SIG-M5 (cell line): Measurements from ENCODE around the gene CACNB4.
"Not testable (repeated sequence)": the region's sequence is repeated elsewhere in the genome, so short reads cannot be mapped to it uniquely, and the experiment has no call there.

Experiments
- DNase-seq: peaks from one replicate; lab custom pipeline; 2025; lab: John Stamatoyannopoulos, UW

CACNB4 gene

GRCh38 chr2:151905963-151906632, 192.7 kb downstream of the CACNB4 start:
- DNase-seq = no peak

DNA sequence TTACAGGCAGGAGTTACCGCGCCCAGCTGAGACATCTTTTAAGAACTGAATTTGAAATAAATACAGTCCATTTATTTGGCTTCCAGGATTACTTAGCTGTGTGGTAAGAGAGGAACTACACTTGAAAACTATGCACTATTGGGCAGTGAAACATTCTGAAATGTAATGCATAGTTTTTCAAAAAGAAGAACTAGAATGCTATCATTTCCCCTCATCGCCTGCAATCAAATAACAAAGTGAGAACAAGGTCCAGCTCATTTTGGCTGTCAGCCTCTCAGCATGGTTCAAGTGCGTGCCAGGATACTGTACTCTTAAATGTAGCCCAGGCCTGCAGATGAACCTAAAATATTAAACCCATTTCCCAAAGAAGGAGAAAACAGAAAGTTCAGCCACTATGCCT, 194.0 kb downstream of the CACNB4 start:
- DNase-seq = no peak

DNA sequence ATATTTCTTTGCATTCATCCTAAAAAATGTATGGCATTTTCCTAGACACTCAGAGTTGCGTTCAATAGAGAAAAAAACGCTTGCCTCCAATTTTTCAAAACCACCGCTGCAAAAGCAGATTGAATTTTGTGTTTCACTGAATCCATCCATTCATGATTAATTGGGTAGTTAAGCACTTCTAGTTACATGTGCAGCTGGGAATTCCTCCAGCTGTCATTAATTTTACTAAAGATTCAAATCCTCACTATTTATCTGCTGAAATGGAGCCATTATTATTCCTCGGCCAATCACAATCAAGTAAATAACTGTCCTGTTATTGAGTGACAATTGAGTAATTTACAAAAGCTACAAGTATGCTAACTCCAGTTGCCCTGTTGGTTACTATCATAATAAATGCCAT, 194.8 kb downstream of the CACNB4 start:
- DNase-seq = no peak

- DNase-seq = no peak
Observed at GRCh38 chr2:151902829-151903228, 196.0 kb downstream of the CACNB4 start.

GRCh38 chr2:151900331-151900730, 198.5 kb downstream of the CACNB4 start:
- DNase-seq = no peak

DNA sequence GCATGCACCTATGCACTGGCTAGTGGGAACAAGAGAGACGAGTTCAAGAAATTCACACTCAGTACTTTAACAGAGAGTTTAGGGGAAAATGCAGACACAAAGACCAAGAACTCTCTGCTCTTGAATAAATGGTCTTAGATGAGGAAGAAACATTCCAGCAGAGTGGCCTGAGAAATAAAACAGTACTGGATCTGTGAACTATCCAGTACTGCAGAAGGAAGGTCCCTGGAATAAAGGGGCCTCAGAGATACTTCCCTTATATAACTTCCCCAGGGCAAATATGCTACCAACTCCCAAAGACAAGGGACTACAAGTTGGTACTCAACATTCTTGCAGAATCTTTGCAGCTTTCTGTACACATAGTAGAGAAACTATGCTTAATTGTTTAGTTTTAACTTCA, 199.7 kb downstream of the CACNB4 start:
- no peak for DNase-seq

DNA sequence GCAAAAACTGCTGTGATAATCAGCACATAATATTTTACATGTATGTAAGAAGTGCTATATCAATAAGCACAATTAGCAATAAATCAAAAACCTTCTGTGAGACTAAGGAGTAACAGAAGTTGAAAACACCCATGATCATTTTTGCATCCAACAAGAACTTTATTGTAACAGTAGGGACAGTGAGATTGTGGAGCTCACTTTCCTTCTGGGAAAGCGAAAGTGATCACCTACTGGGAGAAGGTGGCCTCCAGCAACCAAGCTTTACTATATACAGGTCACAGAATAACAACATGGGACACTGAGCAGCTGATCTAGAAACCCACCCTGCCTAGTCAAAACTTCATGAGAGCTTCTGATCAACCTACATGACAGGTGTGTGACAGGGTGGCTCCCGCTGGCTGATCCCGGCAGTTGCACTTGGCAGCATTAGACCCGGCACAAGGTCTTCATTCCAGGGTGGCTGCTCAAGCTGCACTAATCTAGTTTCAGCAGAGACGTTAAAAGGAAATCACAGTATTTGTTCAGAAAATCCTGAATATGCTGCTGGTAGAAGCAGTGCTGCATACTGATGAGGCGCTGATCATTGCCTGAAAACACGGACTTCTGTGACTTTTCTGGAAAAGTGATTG, 207.2 kb downstream of the CACNB4 start:
- DNase-seq = no peak

GRCh38 chr2:151887164-151887563, 211.7 kb downstream of the CACNB4 start:
- no peak for DNase-seq

DNA sequence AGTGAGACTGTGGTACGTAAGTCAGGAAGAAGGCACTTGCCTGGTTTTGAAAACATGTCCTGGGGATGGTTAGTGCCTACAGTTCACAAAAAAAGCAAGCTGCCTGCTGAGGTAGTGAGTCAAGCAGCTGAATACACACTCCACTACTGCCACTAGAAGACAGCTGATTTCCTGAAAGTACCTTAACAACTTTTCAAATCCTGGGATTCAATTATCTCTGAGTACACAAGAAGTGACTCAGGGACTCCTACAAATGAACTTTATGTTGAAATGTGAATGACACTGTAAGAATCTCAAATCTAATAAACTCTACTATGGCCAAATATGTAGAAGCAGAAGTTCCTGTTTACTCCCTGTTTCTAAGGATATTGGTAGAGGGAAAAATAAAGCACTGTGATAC, 212.6 kb downstream of the CACNB4 start:
- no peak for DNase-seq

DNA sequence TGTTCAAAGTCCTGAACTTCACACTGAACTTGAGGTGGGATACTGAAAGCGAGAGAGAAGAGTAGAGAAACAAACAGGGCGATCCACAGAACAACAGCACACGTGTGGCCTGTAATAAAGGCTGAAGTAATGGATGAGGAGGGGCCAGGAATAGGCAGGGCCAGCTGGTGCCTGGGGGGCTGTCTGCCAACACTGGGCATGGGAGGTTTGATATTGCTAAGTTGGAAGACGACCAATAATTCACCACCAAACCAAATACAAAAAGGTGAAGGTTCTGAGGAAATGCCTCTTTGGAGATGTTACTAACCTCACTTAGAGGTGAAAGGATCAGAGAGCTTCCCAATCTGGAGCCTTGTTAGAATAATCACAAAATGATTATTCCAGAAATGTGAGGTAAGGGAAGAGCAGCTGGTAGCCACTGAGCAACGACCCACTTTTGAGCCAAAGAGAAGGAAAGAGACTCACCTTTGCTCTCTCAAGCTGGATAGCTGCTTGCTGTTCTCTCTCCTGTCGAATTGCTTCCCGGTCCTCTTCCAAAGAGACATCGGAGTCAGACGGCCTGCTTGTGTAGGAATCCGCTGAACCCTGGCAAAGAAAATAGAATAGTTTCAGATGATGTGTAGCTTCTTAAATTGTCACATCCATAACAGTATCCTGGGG, 215.9 kb downstream of the CACNB4 start:
- DNase-seq = no peak

DNA sequence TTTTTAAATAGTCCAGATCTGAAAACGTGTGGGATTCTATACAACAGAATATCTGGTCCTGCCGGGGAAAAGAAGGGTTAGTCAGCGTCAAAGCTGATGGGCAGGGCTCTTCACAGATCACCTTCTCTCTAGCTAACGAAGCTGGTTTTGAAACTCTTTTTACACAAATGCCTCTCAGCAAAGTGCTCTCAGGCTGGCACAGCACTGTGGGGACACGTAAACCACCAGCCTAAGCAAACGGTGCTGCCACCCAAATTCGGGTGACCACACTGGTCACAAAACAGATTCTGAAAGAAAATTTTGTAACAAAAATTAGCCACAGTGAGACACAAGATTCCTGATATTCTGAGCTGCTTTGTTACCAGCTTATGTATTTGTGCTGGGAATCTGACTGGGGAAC, 217.5 kb downstream of the CACNB4 start:
- no peak for DNase-seq

GRCh38 chr2:151880586-151880985, 218.3 kb downstream of the CACNB4 start:
- DNase-seq = no peak

DNA sequence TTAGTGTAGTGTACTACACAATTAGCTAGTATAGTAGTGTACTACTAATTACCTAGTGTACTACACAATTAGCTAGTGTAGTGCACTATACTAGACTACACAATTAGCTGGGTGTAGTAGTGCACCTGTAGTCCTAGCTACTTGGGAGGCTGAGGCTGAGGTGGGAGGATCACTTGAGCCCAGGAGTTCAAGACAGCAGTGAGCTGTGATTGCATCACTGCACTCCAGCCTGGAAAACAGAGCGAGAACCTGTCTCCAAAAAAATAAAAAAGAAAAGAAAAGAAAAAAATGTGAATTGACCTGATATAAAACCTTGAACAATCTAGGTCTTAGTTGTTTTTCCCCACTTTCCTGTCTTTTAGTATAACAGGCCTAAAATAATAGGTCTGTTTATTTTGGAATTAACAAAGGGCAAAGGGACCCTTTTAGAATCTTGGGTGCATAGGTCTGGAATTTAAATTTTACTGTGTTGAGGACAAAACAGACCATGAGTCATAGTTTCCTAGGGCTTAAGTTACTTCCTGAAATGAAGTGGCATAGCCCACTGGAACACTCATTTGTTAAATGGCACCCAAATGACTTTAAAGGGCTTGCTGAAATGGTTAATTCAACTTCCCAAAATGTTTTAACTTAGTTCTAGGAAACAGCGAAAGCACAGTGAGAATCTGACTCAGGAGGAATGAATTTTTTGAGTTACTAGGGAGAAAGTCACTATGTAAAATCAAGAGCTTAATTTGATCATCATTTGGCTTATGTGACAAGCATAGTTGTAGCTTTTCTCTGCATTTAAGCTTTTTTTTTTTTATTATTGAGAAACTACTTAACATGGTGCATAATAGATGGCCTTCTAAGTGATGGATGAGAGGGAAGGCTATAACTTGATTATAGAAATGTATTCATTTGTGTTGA, 219.9 kb downstream of the CACNB4 start:
- peak; percentile 40 for DNase-seq

GRCh38 chr2:151878204-151878603, 220.6 kb downstream of the CACNB4 start:
- DNase-seq = no peak

DNA sequence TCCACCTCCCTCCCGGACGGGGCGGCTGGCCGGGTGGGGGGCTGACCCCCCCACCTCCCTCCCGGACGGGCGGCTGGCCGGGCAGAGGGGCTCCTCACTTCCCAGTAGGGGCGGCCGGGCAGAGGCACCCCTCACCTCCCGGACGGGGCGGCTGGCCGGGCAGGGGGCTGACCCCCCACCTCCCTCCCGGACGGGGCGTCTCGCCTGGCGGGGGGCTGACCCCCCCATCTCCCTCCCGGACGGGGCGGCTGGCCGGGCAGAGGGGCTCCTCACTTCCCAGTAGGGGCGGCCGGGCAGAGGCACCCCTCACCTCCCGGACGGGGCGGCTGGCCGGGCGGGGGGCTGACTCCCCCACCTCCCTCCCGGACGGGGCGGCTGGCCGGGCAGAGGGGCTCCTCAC, 223.2 kb downstream of the CACNB4 start:
- DNase-seq = not testable (repeated sequence)

GRCh38 chr2:151872463-151872862, 226.4 kb downstream of the CACNB4 start:
- DNase-seq = no peak

- no peak for DNase-seq
Observed at GRCh38 chr2:151869291-151869690, 229.6 kb downstream of the CACNB4 start.

- DNase-seq = no peak
Observed at GRCh38 chr2:151862700-151863099, 236.1 kb downstream of the CACNB4 start.

- no peak for DNase-seq
Observed at GRCh38 chr2:151861174-151861573, 237.7 kb downstream of the CACNB4 start.

DNA sequence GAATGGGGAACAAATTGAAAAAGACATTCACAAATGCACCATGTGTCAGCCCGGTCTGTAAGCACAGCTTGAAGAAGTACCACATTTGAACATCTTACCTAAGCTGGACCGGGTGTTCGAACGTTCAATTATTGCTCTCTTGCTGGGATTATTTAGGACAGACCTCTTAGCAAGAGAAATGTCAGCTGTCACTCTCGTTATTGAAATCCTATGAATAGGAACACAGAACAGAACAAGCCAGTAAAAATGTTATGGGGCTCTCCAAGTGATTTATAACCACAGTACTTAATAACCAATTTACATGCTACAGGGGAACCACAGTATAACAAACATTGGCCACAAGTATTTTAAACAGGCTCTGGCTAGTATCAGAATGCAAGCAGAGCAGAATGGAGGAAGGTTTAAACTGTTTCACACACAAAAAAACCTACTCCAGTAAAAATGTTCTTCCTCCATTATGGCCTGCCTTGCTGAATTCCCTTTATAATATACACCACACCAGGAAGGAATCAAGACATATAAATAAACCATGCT, 238.2 kb downstream of the CACNB4 start:
- no peak for DNase-seq

DNA sequence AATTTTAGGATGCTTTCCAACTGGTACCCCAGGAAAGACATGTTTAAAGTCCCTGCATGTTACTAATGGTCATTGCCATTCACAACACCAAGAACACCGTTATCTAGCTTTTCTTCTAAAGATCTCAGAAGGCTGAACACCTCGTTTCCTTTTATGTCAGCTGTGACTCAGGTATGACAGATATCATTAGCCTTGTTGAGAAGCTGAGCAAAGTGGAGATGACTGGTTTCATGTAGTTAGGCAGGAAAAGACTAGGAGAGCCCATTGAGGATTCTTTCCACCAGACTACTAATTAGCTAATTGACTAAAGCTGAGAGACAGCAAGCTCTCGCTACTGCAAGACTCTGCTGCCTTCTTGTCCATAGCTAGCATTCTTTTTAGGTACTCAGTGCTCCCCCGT, 238.6 kb downstream of the CACNB4 start:
- no peak for DNase-seq

DNA sequence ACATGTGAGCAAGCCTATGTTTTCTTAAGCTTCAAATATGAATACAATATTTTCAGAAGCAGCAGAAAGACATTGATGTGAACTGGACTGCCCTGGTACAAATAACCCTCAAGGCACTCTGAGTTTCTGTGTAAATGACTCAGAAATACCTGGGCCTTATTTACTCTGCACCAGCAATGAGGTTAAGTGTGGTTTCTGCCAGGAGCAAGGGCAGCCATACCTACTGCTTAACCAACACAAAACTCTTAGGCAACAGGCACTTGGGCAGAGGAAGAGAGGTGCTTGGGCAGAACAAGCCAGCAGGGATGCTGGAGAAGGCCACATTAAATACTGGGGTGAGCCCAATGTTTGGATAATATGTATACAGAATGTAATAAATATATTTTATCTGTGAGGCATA, 241.2 kb downstream of the CACNB4 start:
- no peak for DNase-seq
